ENCODE results near the gene UPF2. TPM values are rescaled to one million over a fixed set of nuclear protein-coding genes. Genes with fewer than 3 reads are reported as not detected.

The UPF2 gene
- polyA plus RNA-seq, 1 donor from 2014 or later = 14.3 TPM

- no peaks in the 10 kb centered on the region for H3K9me3 ChIP-seq (ENCODE audit: low read length)
- no peaks in the 10 kb centered on the region for H3K79me2 ChIP-seq (replicated peaks; ENCODE audit: insufficient read depth, low read length)
- no peaks in the 10 kb centered on the region for H4K20me1 ChIP-seq (ENCODE audit: insufficient read depth)
- no peaks in the 10 kb centered on the region for H3F3A ChIP-seq (ENCODE audit: insufficient read depth, low read length, poor library complexity, severe bottlenecking)
- H3K27me3 ChIP-seq (ENCODE audit: insufficient read depth, low read depth, low read length) = no peaks in the 10 kb centered on the region
- H3K4me3 ChIP-seq (ENCODE audit: low read length) = no peak overlapping the region
- TF ChIP-seq EZH2 (IDR thresholded peaks at IDR 0.05; ENCODE audit: borderline replicate concordance, insufficient read depth, low read length, poor library complexity, severe bottlenecking) (no peak), POLR2AphosphoS5 (IDR thresholded peaks at IDR 0.05) (no peak), REST (IDR thresholded peaks at IDR 0.05; ENCODE audit: borderline replicate concordance) (no peak), EP300 (conservative IDR thresholded peaks at IDR 0.05; ENCODE audit: poor library complexity, severe bottlenecking) (no peak)
- H3K9me2 ChIP-seq (ENCODE audit: insufficient read depth, low read length) = no peaks in the 10 kb centered on the region
- H2AFZ ChIP-seq (ENCODE audit: low read depth, low read length) = no peak overlapping the region
- no peaks in the 10 kb centered on the region for H3K36me3 ChIP-seq (ENCODE audit: insufficient read depth, low read length)
- H3K9ac ChIP-seq (ENCODE audit: low read length) = no peak overlapping the region
- no peak overlapping the region for H3K4me2 ChIP-seq (ENCODE audit: low read length)
- no peak overlapping the region for H3K27ac ChIP-seq (ENCODE audit: low read length)
These were observed 155.0 kb downstream of the UPF2 start for GRCh38 chr10:11887381-11888227.

GRCh38 chr10:11886851-11887250 lies 155.8 kb downstream of the UPF2 start:
- H3K9ac ChIP-seq (ENCODE audit: low read length) = no peak overlapping the region
- no peaks in the 10 kb centered on the region for H3K36me3 ChIP-seq (ENCODE audit: insufficient read depth, low read length)
- TF ChIP-seq MXI1 (conservative IDR thresholded peaks at IDR 0.05; ENCODE audit: poor library complexity, severe bottlenecking) (no peak), POLR2AphosphoS5 (IDR thresholded peaks at IDR 0.05) (no peak)
- no peak overlapping the region for H3K27ac ChIP-seq (ENCODE audit: low read length)
- H3K27me3 ChIP-seq (ENCODE audit: insufficient read depth, low read depth, low read length) = no peaks in the 10 kb centered on the region
- no peaks in the 10 kb centered on the region for H3F3A ChIP-seq (ENCODE audit: insufficient read depth, low read length, poor library complexity, severe bottlenecking)
- no peaks in the 10 kb centered on the region for H3K79me2 ChIP-seq (replicated peaks; ENCODE audit: insufficient read depth, low read length)
- no peak overlapping the region for H3K4me2 ChIP-seq (ENCODE audit: low read length)
- no peaks in the 10 kb centered on the region for H4K20me1 ChIP-seq (ENCODE audit: insufficient read depth)
- no peak overlapping the region for H2AFZ ChIP-seq (ENCODE audit: low read depth, low read length)
- no peak overlapping the region for H3K4me3 ChIP-seq (ENCODE audit: low read length)
- H3K9me2 ChIP-seq (ENCODE audit: insufficient read depth, low read length) = no peaks in the 10 kb centered on the region
- no peaks in the 10 kb centered on the region for H3K9me3 ChIP-seq (ENCODE audit: low read length)

DNA sequence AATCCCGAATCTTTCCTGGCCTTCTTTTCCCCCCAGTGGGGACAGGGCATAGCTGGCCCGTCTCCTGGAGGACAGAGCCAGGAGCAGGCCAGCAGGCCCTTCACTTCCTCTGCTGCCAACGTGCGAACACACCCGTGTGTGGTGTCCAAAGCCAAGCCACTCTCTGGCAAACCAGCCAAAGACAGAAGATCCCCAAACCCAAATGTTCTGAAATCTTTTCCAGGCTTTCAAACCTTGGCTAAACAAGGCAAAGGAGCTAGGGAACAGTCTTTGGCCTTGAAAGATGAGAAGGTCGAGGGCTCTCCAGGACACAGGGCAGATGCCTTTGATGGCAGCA lies 156.5 kb downstream of the UPF2 start:
- Histone ChIP-seq H3K27me3 (ENCODE audit: insufficient read depth, low read depth, low read length) (no peaks in the 10 kb centered on the region), H3F3A (ENCODE audit: insufficient read depth, low read length, poor library complexity, severe bottlenecking) (no peaks in the 10 kb centered on the region), H3K4me2 (ENCODE audit: low read length) (no peak overlapping the region), H3K9me2 (ENCODE audit: insufficient read depth, low read length) (no peaks in the 10 kb centered on the region), H3K4me3 (ENCODE audit: low read length) (no peak overlapping the region), H4K20me1 (ENCODE audit: insufficient read depth) (no peaks in the 10 kb centered on the region), H3K9ac (ENCODE audit: low read length) (no peak overlapping the region), H3K79me2 (replicated peaks; ENCODE audit: insufficient read depth, low read length) (no peaks in the 10 kb centered on the region), H2AFZ (ENCODE audit: low read depth, low read length) (no peak overlapping the region), H3K9me3 (ENCODE audit: low read length) (no peaks in the 10 kb centered on the region), H3K36me3 (ENCODE audit: insufficient read depth, low read length) (no peaks in the 10 kb centered on the region), H3K27ac (ENCODE audit: low read length) (no peak overlapping the region)
- TF ChIP-seq MXI1 (conservative IDR thresholded peaks at IDR 0.05; ENCODE audit: poor library complexity, severe bottlenecking) (no peak), RAD21 (conservative IDR thresholded peaks at IDR 0.05) (no peak), TAF1 (IDR thresholded peaks at IDR 0.05; ENCODE audit: low read depth) (no peak), EZH2 (IDR thresholded peaks at IDR 0.05; ENCODE audit: borderline replicate concordance, insufficient read depth, low read length, poor library complexity, severe bottlenecking) (no peak), EP300 (conservative IDR thresholded peaks at IDR 0.05; ENCODE audit: poor library complexity, severe bottlenecking) (no peak), SMC3 (conservative IDR thresholded peaks at IDR 0.05; ENCODE audit: poor library complexity) (no peak), CTCF (IDR thresholded peaks at IDR 0.05; ENCODE audit: poor library complexity, severe bottlenecking) (no peak), POLR2AphosphoS5 (IDR thresholded peaks at IDR 0.05) (no peak), REST (IDR thresholded peaks at IDR 0.05; ENCODE audit: borderline replicate concordance) (no peak)
